ENCODE results near the gene JADE3.
"Not testable (repeated sequence)": the region's sequence is repeated elsewhere in the genome, so short reads cannot be mapped to it uniquely, and the experiment has no call there.

Gene JADE3

DNA sequence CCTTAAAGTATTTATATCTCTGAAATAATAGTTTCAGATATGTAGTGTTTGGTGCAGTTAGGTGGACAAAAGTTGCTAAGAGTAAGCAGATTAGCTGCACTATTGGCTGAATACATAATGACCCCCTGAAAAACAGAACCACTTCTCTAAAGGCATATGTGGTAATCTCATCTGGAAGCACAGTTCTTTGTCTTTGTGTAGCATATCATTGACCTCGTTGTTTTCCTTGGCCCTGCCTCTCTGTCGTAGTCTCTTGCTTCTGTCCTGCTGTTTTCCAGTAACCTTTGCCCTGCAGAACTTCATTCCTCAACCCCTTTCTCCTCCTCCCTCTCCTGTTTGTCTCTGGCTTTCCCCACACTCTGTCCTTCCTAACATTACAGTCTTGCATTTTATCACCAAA lies 41.4 kb downstream of the JADE3 start:
- Mint-ChIP-seq H3K4me3 (no peak overlapping the region), H3K27ac (ENCODE audit: low read depth) (no peak overlapping the region), H3K4me1 (no peaks in the 10 kb centered on the region), H3K9me3 (no peaks in the 10 kb centered on the region), H3K27me3 (no peaks in the 10 kb centered on the region), H3K36me3 (ENCODE audit: insufficient read depth) (no peaks in the 10 kb centered on the region)
- no peak for ATAC-seq (replicated peaks; ENCODE audit: extremely low read depth, poor library complexity, severe bottlenecking)
- DNase-seq (ENCODE audit: low spot score in 2 of 2) = no peak

DNA sequence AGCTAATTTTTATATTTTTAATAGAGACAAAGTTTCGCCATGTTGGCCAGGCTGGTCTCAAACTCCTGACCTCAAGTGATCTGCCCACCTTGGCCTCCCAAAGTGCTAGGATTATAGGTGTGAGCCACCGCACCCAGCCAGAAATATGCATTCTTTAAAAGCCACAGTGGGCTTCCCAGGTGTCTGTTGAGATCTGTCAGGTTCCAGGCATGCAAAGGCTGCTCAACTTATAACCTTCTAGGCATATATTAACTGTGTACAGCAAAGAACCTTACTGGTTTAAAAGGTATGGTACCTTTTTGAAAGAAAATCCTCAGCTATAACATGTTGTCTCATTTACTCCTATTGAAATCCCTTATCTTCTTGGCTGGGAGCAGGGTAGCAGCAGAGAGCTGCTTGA lies 42.5 kb downstream of the JADE3 start:
- DNase-seq (ENCODE audit: low spot score in 2 of 2) (no peak), ATAC-seq (replicated peaks; ENCODE audit: extremely low read depth, poor library complexity, severe bottlenecking) (no peak)
- Mint-ChIP-seq H3K36me3 (ENCODE audit: insufficient read depth) (no peaks in the 10 kb centered on the region), H3K27me3 (no peaks in the 10 kb centered on the region), H3K4me3 (no peak overlapping the region), H3K9me3 (no peaks in the 10 kb centered on the region), H3K27ac (ENCODE audit: low read depth) (no peak overlapping the region), H3K4me1 (no peaks in the 10 kb centered on the region)

- H3K27ac Mint-ChIP-seq (ENCODE audit: low read depth); ATAC-seq (replicated peaks; ENCODE audit: extremely low read depth, poor library complexity, severe bottlenecking); H3K4me1 Mint-ChIP-seq; H3K27me3 Mint-ChIP-seq; H3K36me3 Mint-ChIP-seq (ENCODE audit: insufficient read depth); H3K4me3 Mint-ChIP-seq; H3K9me3 Mint-ChIP-seq; DNase-seq (ENCODE audit: low spot score in 2 of 2): not testable (repeated sequence)
Observed at GRCh38 chrX:46956589-46956988, 44.4 kb downstream of the JADE3 start.

DNA sequence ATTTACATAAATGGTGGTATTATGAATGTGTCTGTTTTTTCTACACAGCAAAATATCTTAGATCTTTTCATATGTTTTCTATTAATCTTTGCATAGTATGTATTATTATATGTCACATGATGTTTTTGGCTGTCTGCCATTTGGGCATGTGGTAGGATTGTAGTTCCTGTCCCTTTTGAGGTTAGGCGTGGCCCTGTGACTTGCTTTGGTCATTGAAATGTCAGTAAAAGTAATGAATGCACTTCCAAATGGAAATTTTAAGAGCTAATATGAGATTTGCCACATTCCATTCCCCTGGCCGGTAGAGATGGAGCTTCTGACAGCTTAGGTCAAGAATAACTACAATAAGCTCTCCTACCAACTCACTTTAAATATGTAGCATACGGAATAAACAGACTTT lies 45.1 kb downstream of the JADE3 start:
- Mint-ChIP-seq H3K9me3 (no peaks in the 10 kb centered on the region), H3K4me1 (no peaks in the 10 kb centered on the region), H3K27me3 (no peaks in the 10 kb centered on the region), H3K36me3 (ENCODE audit: insufficient read depth) (no peaks in the 10 kb centered on the region), H3K27ac (ENCODE audit: low read depth) (no peak overlapping the region), H3K4me3 (no peak overlapping the region)
- DNase-seq (ENCODE audit: low spot score in 2 of 2) (no peak), ATAC-seq (replicated peaks; ENCODE audit: extremely low read depth, poor library complexity, severe bottlenecking) (no peak)

DNA sequence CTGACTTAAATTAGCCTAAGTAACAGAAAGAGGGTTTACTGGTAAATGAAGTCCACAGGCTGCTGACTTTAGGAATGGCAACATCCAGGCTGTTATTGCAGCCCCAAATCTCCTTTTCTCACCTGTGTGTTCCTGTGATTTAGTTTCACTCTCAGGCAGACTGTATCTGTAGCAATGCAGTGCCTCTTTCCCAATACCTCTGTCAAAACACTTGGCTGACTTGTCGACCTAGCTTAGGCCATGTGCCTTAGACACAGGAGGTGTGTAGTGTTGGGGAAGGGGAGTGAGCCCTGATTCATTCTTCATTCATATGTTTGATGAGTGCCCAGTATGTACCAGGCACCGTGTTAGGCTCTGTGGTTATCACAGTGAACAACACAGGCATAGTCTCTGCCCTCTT lies 46.9 kb downstream of the JADE3 start:
- DNase-seq (ENCODE audit: low spot score in 2 of 2) (no peak), ATAC-seq (replicated peaks; ENCODE audit: extremely low read depth, poor library complexity, severe bottlenecking) (no peak)
- Mint-ChIP-seq H3K4me3 (no peak overlapping the region), H3K4me1 (no peaks in the 10 kb centered on the region), H3K27me3 (no peaks in the 10 kb centered on the region), H3K9me3 (no peaks in the 10 kb centered on the region), H3K36me3 (ENCODE audit: insufficient read depth) (no peaks in the 10 kb centered on the region), H3K27ac (ENCODE audit: low read depth) (no peak overlapping the region)

GRCh38 chrX:46959985-46960700 lies 47.9 kb downstream of the JADE3 start:
- no peaks in the 10 kb centered on the region for H3K4me1 Mint-ChIP-seq
- H3K9me3 Mint-ChIP-seq = no peaks in the 10 kb centered on the region
- no peak overlapping the region for H3K4me3 Mint-ChIP-seq
- H3K36me3 Mint-ChIP-seq (ENCODE audit: insufficient read depth) = no peaks in the 10 kb centered on the region
- H3K27ac Mint-ChIP-seq (ENCODE audit: low read depth) = no peak overlapping the region
- ATAC-seq (replicated peaks; ENCODE audit: extremely low read depth, poor library complexity, severe bottlenecking) = no peak
- H3K27me3 Mint-ChIP-seq = no peaks in the 10 kb centered on the region
- no peak for DNase-seq (ENCODE audit: low spot score in 2 of 2)

GRCh38 chrX:46961097-46961496 lies 48.9 kb downstream of the JADE3 start:
- Mint-ChIP-seq H3K4me1 (no peaks in the 10 kb centered on the region), H3K27ac (ENCODE audit: low read depth) (no peak overlapping the region), H3K36me3 (ENCODE audit: insufficient read depth) (no peaks in the 10 kb centered on the region), H3K4me3 (no peak overlapping the region), H3K9me3 (no peaks in the 10 kb centered on the region), H3K27me3 (no peaks in the 10 kb centered on the region)
- ATAC-seq (replicated peaks; ENCODE audit: extremely low read depth, poor library complexity, severe bottlenecking) (no peak), DNase-seq (ENCODE audit: low spot score in 2 of 2) (no peak)

GRCh38 chrX:46961574-46962283 lies 49.5 kb downstream of the JADE3 start:
- no peak overlapping the region for H3K4me3 Mint-ChIP-seq
- DNase-seq (ENCODE audit: low spot score in 2 of 2) (no peak), ATAC-seq (replicated peaks; ENCODE audit: extremely low read depth, poor library complexity, severe bottlenecking) (no peak)
- H3K9me3 Mint-ChIP-seq = no peaks in the 10 kb centered on the region
- H3K4me1 Mint-ChIP-seq = no peaks in the 10 kb centered on the region
- H3K27me3 Mint-ChIP-seq = no peaks in the 10 kb centered on the region
- no peaks in the 10 kb centered on the region for H3K36me3 Mint-ChIP-seq (ENCODE audit: insufficient read depth)
- no peak overlapping the region for H3K27ac Mint-ChIP-seq (ENCODE audit: low read depth)

GRCh38 chrX:46965125-46965758 lies 53.0 kb downstream of the JADE3 start:
- no peak overlapping the region for H3K27ac Mint-ChIP-seq (ENCODE audit: low read depth)
- H3K4me3 Mint-ChIP-seq = no peak overlapping the region
- peaks cover 7% of the 10 kb centered on the region for H3K27me3 Mint-ChIP-seq
- DNase-seq (ENCODE audit: low spot score in 2 of 2) (no peak), ATAC-seq (replicated peaks; ENCODE audit: extremely low read depth, poor library complexity, severe bottlenecking) (no peak)
- H3K36me3 Mint-ChIP-seq (ENCODE audit: insufficient read depth) = no peaks in the 10 kb centered on the region
- H3K4me1 Mint-ChIP-seq = no peaks in the 10 kb centered on the region
- no peaks in the 10 kb centered on the region for H3K9me3 Mint-ChIP-seq

DNA sequence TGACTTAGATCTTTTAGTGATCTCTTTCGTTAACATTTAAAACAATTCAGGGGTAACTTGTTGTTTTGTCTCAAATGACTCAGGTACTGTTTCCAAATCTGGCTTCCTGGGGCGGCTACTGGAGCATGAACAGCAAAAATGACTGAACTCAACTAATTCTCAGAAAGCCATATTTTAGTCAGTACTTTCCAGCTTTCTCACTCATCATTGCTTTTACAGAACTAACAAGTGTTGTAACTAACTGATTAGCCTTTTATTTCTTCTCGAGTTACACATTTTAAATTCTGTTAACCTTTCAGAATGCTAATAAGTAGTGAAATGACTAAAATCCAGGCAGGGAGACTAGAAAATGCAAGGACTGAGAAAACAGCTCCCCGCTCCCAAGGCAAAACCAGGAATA lies 55.3 kb downstream of the JADE3 start:
- H3K9me3 Mint-ChIP-seq = no peaks in the 10 kb centered on the region
- no peak for ATAC-seq (replicated peaks; ENCODE audit: extremely low read depth, poor library complexity, severe bottlenecking)
- no peak overlapping the region for H3K27ac Mint-ChIP-seq (ENCODE audit: low read depth)
- no peaks in the 10 kb centered on the region for H3K36me3 Mint-ChIP-seq (ENCODE audit: insufficient read depth)
- no peaks in the 10 kb centered on the region for H3K4me1 Mint-ChIP-seq
- H3K4me3 Mint-ChIP-seq = no peak overlapping the region
- peaks cover 7% of the 10 kb centered on the region for H3K27me3 Mint-ChIP-seq
- no peak for DNase-seq (ENCODE audit: low spot score in 2 of 2)

DNA sequence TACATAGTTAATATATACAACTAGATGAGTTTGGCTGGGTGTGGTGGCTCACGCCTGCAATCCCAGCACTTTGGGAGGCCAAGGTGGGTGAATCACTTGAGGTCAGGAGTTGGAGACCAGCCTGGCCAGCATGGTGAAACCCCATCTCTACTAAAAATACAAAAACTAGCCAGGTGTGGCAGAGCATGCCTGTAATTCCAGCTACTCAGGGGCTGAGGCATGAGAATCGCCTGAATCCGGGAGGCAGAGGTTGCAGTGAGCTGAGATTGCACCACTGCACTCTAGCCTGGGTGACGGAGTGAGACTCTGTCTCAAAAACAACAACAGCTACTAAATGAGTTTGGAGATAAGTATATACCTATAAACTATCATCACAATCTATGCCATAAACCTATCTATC lies 64.8 kb downstream of the JADE3 start:
- ATAC-seq (replicated peaks; ENCODE audit: extremely low read depth, poor library complexity, severe bottlenecking); H3K4me1 Mint-ChIP-seq; H3K9me3 Mint-ChIP-seq; DNase-seq (ENCODE audit: low spot score in 2 of 2); H3K27me3 Mint-ChIP-seq; H3K4me3 Mint-ChIP-seq; H3K36me3 Mint-ChIP-seq (ENCODE audit: insufficient read depth); H3K27ac Mint-ChIP-seq (ENCODE audit: low read depth): not testable (repeated sequence)

DNA sequence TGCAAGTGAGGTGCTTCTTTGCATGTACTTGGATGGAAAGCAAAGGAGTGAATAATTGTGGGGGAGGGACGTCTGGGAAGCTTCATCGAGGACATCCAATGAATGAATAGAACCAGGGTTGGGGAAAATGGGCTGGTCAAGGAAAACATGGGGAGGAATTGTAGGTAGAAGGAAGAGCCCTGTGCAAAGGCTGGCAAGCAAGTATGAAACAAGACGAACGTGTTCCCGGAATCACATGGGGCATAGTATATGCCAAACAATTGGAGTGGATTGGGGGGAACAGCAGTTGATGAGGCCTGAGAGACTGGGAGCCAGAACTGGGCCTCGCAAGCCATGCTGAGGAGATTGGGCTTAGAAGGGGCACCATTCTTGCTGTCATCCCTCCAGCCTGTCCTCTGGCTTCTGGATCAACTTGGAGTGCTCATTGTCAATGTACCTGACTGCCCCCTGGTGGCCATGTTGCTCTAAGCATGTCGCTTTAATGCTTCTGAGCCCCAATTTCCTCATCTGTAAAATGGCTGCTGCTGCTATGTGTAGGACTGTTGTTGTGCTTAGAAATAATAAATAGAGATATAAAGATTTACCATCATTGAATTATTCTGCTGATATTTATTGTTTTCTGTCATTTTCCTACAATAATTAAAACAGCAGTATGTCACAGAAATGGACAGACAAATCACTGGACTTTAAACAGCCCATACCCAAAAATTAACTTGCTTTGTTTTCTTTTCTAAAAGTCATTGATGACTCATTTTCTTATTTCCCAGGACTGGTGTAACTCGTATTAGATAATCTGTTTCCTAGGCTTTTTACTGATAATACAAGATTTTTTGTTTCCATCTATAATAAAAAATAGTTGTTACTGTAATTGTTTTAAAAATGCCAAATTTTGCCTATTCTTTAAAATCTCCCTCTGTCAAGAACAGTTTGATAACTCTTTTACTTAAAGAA lies 66.4 kb downstream of the JADE3 start:
- Mint-ChIP-seq H3K9me3 (no peaks in the 10 kb centered on the region), H3K27ac (ENCODE audit: low read depth) (no peak overlapping the region), H3K4me3 (no peak overlapping the region), H3K4me1 (no peaks in the 10 kb centered on the region), H3K27me3 (peaks cover 12% of the 10 kb centered on the region), H3K36me3 (ENCODE audit: insufficient read depth) (no peaks in the 10 kb centered on the region)
- peak; percentile 29 to 44 for DNase-seq (ENCODE audit: low spot score in 2 of 2)
- ATAC-seq (replicated peaks; ENCODE audit: extremely low read depth, poor library complexity, severe bottlenecking) = peak; percentile 64
